Spleen (tissue), 7 donors: ENCODE data around the gene DSG1.

Experiments used
- POLR2AphosphoS5 ChIP-seq, 3 donors: sonication (generic); formaldehyde crosslinking; IDR thresholded peaks; one replicate each; pipeline ENCODE4 v1.5.1; 2017; ENCODE audit warnings: antibody characterized with exemption in 3 of 3
- TF ChIP-seq, protein P1 (sequence below), 11 experiments: fragments of 200-600 bp in 7 of 11; fragments of 450-650 bp in 4 of 11; sonication (generic) in 4 of 11; IDR thresholded peaks in 8 of 11; conservative IDR thresholded peaks in 3 of 11; 1 replicate in 7 of 11; 2 replicates in 4 of 11; pipeline versions ENCODE4 v1.4.0 to v1.8.0; 2016 to 2021; ENCODE audit warnings: antibody characterized with exemption in 11 of 11, inconsistent platforms in 4 of 11, mild to moderate bottlenecking in 1 of 11
- donor health status: DM: no; HTN: no; CAD: no; lungs with moderate emphysema.
- donor health status: DM: no; HTN: no; CAD: no.
- donor health status: DM: no; HTN: no; CAD: no.

DNA sequence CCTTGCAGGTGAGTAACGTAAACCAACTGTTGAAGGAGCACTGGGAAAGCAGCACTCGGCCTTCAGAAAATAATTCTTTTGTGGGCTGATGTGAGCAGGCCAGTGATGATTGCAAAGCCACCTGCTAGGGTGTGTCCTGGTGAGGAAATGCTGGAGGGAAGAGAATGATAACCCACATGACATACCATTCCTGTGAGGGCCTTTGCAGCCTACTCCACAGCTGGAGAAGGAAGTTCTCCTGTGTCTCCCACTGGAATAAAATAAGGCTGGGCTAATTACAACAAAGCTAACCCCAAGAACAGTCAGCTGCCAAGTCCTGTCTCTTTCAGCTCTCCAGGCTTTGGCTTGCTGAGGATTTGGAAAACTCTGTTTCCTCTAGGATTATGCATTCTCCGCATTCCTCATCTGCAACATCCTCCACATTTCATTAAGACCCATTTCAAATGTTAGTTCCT lies 16.7 kb upstream of the DSG1 start:
- TF ChIP-seq POLR2AphosphoS5 (IDR thresholded peaks at IDR 0.05), result no peak
- TF ChIP-seq, protein P1, sequence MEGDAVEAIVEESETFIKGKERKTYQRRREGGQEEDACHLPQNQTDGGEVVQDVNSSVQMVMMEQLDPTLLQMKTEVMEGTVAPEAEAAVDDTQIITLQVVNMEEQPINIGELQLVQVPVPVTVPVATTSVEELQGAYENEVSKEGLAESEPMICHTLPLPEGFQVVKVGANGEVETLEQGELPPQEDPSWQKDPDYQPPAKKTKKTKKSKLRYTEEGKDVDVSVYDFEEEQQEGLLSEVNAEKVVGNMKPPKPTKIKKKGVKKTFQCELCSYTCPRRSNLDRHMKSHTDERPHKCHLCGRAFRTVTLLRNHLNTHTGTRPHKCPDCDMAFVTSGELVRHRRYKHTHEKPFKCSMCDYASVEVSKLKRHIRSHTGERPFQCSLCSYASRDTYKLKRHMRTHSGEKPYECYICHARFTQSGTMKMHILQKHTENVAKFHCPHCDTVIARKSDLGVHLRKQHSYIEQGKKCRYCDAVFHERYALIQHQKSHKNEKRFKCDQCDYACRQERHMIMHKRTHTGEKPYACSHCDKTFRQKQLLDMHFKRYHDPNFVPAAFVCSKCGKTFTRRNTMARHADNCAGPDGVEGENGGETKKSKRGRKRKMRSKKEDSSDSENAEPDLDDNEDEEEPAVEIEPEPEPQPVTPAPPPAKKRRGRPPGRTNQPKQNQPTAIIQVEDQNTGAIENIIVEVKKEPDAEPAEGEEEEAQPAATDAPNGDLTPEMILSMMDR (IDR thresholded peaks at IDR 0.05 in 8 of 11, conservative IDR thresholded peaks at IDR 0.05 in 3 of 11), result no peak
